Mesothelial cell of epicardium (in vitro differentiated cells): ENCODE measurements around the gene OSBPL1A. TPM values are rescaled to one million over a fixed set of nuclear protein-coding genes. Genes with fewer than 3 reads are reported as not detected.

Experiments
- DNase-seq, 2 experiments: peaks; one replicate each; pipeline ENCODE4 v3.0.0; 2021; ENCODE audit warnings: low spot score in 2 of 2; ENCODE audit not compliant: unreplicated experiment in 2 of 2
- H3K27ac Mint-ChIP-seq: 2 replicates; pipeline ENCODE4 v1.8.0; 2021; ENCODE audit warnings: mixed read lengths
- H3K27me3 Mint-ChIP-seq: 2 replicates; pipeline ENCODE4 v1.8.0; 2021; ENCODE audit warnings: low read depth, mixed read lengths
- H3K36me3 Mint-ChIP-seq: 2 replicates; pipeline ENCODE4 v1.8.0; 2021; ENCODE audit warnings: mixed read lengths
- H3K4me1 Mint-ChIP-seq: 2 replicates; pipeline ENCODE4 v1.8.0; 2021; ENCODE audit warnings: mixed read lengths
- H3K4me3 Mint-ChIP-seq: 2 replicates; pipeline ENCODE4 v1.8.0; 2021; ENCODE audit warnings: mild to moderate bottlenecking, moderate library complexity, mixed read lengths
- H3K9me3 Mint-ChIP-seq: 2 replicates; pipeline ENCODE4 v1.8.0; 2021; ENCODE audit warnings: mixed read lengths
- total RNA-seq: library from RNA; stranded (reverse); gene quantifications from 3 replicates; pipeline ENCODE4 v1.2.1, GENCODE V29; 2021
- TF ChIP-seq, protein P1 (sequence below): fragments of 200-600 bp; sonication (generic); IDR thresholded peaks from one replicate; pipeline ENCODE4 v1.5.0; 2021; ENCODE audit warnings: antibody characterized with exemption; ENCODE audit not compliant: unreplicated experiment

OSBPL1A gene
- total RNA-seq, 1 donor from 2014 or later: 36.1 TPM

DNA sequence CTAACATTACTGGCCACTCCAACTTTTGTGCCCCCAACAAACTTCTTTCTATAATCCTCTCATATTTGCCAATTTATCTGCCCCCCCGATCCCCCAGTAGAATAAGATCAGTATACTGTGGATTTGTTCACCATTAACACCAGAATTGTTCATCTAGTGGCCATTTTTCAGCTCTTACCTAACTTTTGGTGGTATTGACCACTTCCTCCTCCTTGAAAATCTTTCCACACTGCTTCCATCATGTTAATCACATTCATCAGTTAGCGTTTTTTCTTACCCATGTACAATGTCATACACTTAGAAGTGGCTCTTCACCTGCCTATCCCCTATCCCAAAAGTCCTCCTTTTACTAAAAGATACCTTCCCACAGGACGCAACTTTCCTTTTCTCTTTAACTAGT lies 35.0 kb upstream of the OSBPL1A start:
- no peak overlapping the region for H3K4me3 Mint-ChIP-seq
- DNase-seq: no peak
- H3K9me3 Mint-ChIP-seq: no peaks in the 10 kb centered on the region
- no peak overlapping the region for H3K27ac Mint-ChIP-seq
- peaks cover 22% of the 10 kb centered on the region for H3K4me1 Mint-ChIP-seq
- TF ChIP-seq, protein P1, sequence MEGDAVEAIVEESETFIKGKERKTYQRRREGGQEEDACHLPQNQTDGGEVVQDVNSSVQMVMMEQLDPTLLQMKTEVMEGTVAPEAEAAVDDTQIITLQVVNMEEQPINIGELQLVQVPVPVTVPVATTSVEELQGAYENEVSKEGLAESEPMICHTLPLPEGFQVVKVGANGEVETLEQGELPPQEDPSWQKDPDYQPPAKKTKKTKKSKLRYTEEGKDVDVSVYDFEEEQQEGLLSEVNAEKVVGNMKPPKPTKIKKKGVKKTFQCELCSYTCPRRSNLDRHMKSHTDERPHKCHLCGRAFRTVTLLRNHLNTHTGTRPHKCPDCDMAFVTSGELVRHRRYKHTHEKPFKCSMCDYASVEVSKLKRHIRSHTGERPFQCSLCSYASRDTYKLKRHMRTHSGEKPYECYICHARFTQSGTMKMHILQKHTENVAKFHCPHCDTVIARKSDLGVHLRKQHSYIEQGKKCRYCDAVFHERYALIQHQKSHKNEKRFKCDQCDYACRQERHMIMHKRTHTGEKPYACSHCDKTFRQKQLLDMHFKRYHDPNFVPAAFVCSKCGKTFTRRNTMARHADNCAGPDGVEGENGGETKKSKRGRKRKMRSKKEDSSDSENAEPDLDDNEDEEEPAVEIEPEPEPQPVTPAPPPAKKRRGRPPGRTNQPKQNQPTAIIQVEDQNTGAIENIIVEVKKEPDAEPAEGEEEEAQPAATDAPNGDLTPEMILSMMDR: no peak
- peaks cover 29% of the 10 kb centered on the region for H3K36me3 Mint-ChIP-seq
- no peaks in the 10 kb centered on the region for H3K27me3 Mint-ChIP-seq

DNA sequence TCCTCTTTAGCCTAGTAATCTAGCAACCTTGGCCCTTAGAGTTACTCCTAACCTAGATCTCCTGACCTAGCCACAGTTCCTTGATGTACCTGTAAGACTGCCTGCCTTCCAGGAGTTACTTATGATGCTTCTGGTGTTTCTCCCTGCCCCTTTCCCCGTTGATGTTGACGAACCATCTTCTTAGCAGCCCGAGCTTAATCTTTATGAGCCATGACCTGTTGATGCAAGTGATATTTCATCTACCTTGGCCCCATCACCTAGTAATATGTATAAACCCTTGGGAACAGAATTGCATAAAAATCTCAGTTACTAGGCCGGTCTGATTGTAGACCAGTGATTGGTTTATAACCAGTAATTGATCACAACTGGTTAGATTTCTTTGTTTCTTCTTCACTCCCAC lies 31.6 kb upstream of the OSBPL1A start:
- TF ChIP-seq, protein P1: no peak
- peaks cover 7% of the 10 kb centered on the region for H3K27me3 Mint-ChIP-seq
- H3K36me3 Mint-ChIP-seq: peaks cover 15% of the 10 kb centered on the region
- no peak overlapping the region for H3K27ac Mint-ChIP-seq
- H3K4me3 Mint-ChIP-seq: no peak overlapping the region
- peaks cover 4% of the 10 kb centered on the region for H3K9me3 Mint-ChIP-seq
- no peak for DNase-seq
- peaks cover 23% of the 10 kb centered on the region for H3K4me1 Mint-ChIP-seq

DNA sequence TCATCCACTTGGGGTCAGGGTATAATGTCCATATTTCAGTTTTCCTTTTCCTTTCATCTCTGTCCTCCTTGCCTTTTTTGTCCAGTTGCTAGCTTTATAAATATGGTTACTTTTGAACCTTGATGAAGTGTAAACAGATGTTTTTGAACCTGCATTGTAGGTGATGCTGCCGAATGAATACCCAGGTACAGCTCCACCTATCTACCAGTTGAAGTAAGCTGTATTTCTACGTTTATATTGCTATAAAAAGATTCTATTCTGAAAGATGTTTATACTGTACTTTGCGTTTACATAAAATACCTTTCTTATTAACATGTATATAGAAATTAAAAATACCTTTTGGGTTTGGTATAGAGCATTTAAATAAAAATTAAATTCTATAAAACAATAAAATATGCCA lies 31.1 kb upstream of the OSBPL1A start:
- peak overlapping the region; percentile 44 for H3K4me3 Mint-ChIP-seq
- no peak for DNase-seq
- peaks cover 23% of the 10 kb centered on the region for H3K4me1 Mint-ChIP-seq
- TF ChIP-seq, protein P1: no peak
- H3K27me3 Mint-ChIP-seq: peaks cover 12% of the 10 kb centered on the region
- H3K36me3 Mint-ChIP-seq: peaks cover 13% of the 10 kb centered on the region
- H3K9me3 Mint-ChIP-seq: peaks cover 4% of the 10 kb centered on the region
- no peak overlapping the region for H3K27ac Mint-ChIP-seq

- peaks cover 23% of the 10 kb centered on the region for H3K27me3 Mint-ChIP-seq
- TF ChIP-seq, protein P1: no peak
- peak overlapping the region; percentile 83 for H3K4me3 Mint-ChIP-seq
- peaks cover 4% of the 10 kb centered on the region for H3K9me3 Mint-ChIP-seq
- H3K4me1 Mint-ChIP-seq: peaks cover 23% of the 10 kb centered on the region
- peaks cover 8% of the 10 kb centered on the region for H3K36me3 Mint-ChIP-seq
- DNase-seq: no peak
- H3K27ac Mint-ChIP-seq: peak overlapping the region; percentile 96
Observed at GRCh38 chr18:24427484-24427883, 29.9 kb upstream of the OSBPL1A start.

GRCh38 chr18:24426398-24427294 lies 29.0 kb upstream of the OSBPL1A start, which contains the start of gene IMPACT:
Gene IMPACT, plus strand, starts transcription at chr18:24426670. Its CDS starts 87 bp downstream, at chr18:24426757.
- peak; percentile 84 to 88 for DNase-seq
- peak within 1 kb of the TSS; percentile 83 for H3K4me3 Mint-ChIP-seq
- peaks cover 7% of the 10 kb centered on the region for H3K36me3 Mint-ChIP-seq
- H3K4me1 Mint-ChIP-seq: peaks cover 23% of the 10 kb centered on the region
- H3K27me3 Mint-ChIP-seq: peaks cover 30% of the 10 kb centered on the region
- peak within 1 kb of the TSS; percentile 96 for H3K27ac Mint-ChIP-seq
- H3K9me3 Mint-ChIP-seq: peaks cover 4% of the 10 kb centered on the region
- TF ChIP-seq, protein P1: no peak
